ENCODE measurements around the gene TMEM175.

TMEM175 gene, protein sequence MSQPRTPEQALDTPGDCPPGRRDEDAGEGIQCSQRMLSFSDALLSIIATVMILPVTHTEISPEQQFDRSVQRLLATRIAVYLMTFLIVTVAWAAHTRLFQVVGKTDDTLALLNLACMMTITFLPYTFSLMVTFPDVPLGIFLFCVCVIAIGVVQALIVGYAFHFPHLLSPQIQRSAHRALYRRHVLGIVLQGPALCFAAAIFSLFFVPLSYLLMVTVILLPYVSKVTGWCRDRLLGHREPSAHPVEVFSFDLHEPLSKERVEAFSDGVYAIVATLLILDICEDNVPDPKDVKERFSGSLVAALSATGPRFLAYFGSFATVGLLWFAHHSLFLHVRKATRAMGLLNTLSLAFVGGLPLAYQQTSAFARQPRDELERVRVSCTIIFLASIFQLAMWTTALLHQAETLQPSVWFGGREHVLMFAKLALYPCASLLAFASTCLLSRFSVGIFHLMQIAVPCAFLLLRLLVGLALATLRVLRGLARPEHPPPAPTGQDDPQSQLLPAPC

GRCh38 chr4:931960-932712 lies at the start of gene TMEM175, which contains the start of gene GAK:
Gene TMEM175 (plus strand): TSS chr4:932460. CDS start chr4:947740, 15,280 bp downstream.
Gene GAK (minus strand): TSS chr4:932316. CDS start chr4:932187, 129 bp downstream.
- no peak for TF ChIP-seq CTCF (IDR thresholded peaks at IDR 0.05)

GRCh38 chr4:882646-883045 lies 49.6 kb upstream of the TMEM175 start:
- no peak for TF ChIP-seq CTCF (IDR thresholded peaks at IDR 0.05)

GRCh38 chr4:883377-884095 lies 48.7 kb upstream of the TMEM175 start:
- TF ChIP-seq CTCF (IDR thresholded peaks at IDR 0.05), result no peak

DNA sequence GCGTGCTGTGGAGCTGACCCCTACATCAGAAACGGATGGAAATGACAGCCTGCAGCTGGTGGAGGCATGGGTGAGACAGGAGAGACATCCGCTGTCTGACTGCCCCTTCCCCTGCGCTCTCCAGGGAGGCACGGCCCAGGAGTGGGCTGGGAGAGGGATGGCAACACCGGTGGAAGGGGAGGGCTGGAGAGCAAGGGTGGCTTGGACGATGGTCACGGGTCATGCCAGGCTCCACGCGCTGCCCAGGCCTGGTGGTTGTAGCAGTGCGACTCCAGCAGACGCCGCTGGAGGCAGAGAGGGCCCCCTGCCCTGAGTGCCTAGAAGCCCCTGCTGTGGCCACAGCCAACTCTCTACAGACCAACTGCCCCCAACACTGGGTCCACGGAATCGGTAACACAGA lies 48.0 kb upstream of the TMEM175 start:
- no peak for TF ChIP-seq CTCF (IDR thresholded peaks at IDR 0.05)

GRCh38 chr4:884896-885295 lies 47.4 kb upstream of the TMEM175 start:
- TF ChIP-seq CTCF (IDR thresholded peaks at IDR 0.05), result no peak

DNA sequence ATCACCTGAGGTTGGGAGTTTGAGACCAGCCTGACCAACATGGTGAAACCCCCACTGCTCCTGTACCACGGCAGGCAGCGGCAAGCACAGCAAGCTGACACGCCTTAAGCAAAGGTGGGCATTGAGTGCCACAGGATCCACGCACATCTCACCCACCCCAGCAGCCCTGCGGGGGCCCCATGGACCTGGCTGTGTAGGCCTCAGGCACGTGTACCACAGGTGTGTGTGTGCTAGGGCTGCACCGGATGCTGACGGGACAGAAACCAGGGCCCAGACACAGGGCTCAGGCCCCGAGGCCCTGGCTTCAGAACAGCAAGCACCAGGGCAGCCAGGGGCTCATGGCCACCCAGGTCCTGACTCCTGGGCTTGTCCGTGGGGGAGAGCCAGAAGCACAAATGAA lies 46.9 kb upstream of the TMEM175 start:
- TF ChIP-seq CTCF (IDR thresholded peaks at IDR 0.05), result no peak

DNA sequence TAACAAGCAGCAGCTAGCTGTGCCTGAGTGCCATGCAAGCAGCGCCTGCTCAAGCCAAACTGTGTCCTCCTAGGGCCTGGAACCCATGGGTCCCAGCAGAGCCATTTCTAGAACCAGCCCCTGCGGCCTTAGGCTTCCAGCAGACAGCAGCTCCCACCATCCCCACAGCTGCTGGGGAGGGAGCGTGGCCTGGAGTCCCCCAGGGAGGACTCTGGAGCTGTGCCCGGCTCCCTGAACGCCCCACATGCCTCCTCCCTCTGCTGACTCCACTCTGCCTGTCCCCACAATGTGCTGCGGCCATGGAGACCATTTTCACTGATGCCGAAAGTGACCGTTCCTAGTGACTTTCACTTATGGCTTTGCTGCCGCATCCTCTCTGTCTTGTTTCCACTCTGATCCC lies 46.0 kb upstream of the TMEM175 start:
- no peak for TF ChIP-seq CTCF (IDR thresholded peaks at IDR 0.05)
